Nephron progenitor cell (in vitro differentiated cells): ENCODE data around the gene KRTAP3-2.
A peak's percentile ranks its signal among the peaks of the same experiment; 100 is the strongest.

Experiments used
- DNase-seq: peaks from one replicate; pipeline ENCODE4 v3.0.0; 2021
- H3K27ac Mint-ChIP-seq: 2 replicates; pipeline ENCODE4 v1.8.0; 2021; ENCODE audit warnings: mild to moderate bottlenecking, moderate library complexity, mixed read lengths
- H3K27me3 Mint-ChIP-seq: 2 replicates; pipeline ENCODE4 v1.8.0; 2021; ENCODE audit warnings: mild to moderate bottlenecking, low read depth, mixed read lengths; ENCODE audit not compliant: poor library complexity
- H3K36me3 Mint-ChIP-seq: 2 replicates; pipeline ENCODE4 v1.8.0; 2021; ENCODE audit warnings: low read depth, mixed read lengths
- H3K4me1 Mint-ChIP-seq: 2 replicates; pipeline ENCODE4 v1.8.0; 2021; ENCODE audit warnings: mixed read lengths
- H3K4me3 Mint-ChIP-seq: 2 replicates; pipeline ENCODE4 v1.8.0; 2021; ENCODE audit warnings: mild to moderate bottlenecking, moderate library complexity, mixed read lengths
- H3K9me3 Mint-ChIP-seq: 2 replicates; pipeline ENCODE4 v1.8.0; 2021; ENCODE audit warnings: mild to moderate bottlenecking, moderate library complexity, mixed read lengths
- CTCF ChIP-seq: fragments of 200-600 bp; sonication (generic); IDR thresholded peaks from 2 replicates; pipeline ENCODE4 v1.5.0; 2021; ENCODE audit warnings: antibody characterized with exemption

KRTAP3-2 gene

GRCh38 chr17:40963838-40964237 lies 35.9 kb downstream of the KRTAP3-2 start:
- Mint-ChIP-seq H3K9me3 (peaks cover 5% of the 10 kb centered on the region), H3K27me3 (peaks cover 4% of the 10 kb centered on the region), H3K27ac (no peak overlapping the region), H3K36me3 (no peaks in the 10 kb centered on the region), H3K4me1 (peaks cover 11% of the 10 kb centered on the region), H3K4me3 (no peak overlapping the region)
- no peak for DNase-seq
- peak; percentile 59 for TF ChIP-seq CTCF

GRCh38 chr17:40962059-40962561 lies 37.6 kb downstream of the KRTAP3-2 start:
- Mint-ChIP-seq H3K27me3 (peaks cover 7% of the 10 kb centered on the region), H3K9me3 (peaks cover 5% of the 10 kb centered on the region), H3K27ac (no peak overlapping the region), H3K4me3 (no peak overlapping the region), H3K4me1 (peaks cover 28% of the 10 kb centered on the region), H3K36me3 (no peaks in the 10 kb centered on the region)
- TF ChIP-seq CTCF = no peak
- no peak for DNase-seq

DNA sequence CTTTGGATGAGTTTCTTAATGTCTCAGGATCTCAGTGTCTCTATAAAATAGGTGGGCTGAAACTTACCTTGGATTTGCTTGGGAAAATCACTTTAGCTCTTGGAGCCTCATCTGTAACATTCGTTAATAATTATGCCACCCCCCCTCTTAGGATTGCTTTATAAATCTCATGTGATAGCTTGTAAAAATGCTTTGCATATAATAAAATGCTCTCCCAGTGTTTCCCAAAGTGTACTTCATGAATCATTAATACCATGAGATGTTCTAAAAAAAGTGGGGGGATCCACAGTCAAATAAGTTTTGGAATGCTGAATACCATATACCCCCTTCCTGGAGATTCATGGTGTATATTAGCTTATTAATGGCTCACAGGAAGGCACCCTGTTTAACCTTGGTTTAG lies 38.1 kb downstream of the KRTAP3-2 start:
- DNase-seq = no peak
- Mint-ChIP-seq H3K27ac (no peak overlapping the region), H3K4me3 (no peak overlapping the region), H3K27me3 (peaks cover 7% of the 10 kb centered on the region), H3K4me1 (peaks cover 33% of the 10 kb centered on the region), H3K9me3 (peaks cover 5% of the 10 kb centered on the region), H3K36me3 (no peaks in the 10 kb centered on the region)
- no peak for TF ChIP-seq CTCF

- TF ChIP-seq CTCF = no peak
- H3K36me3 Mint-ChIP-seq = no peaks in the 10 kb centered on the region
- peaks cover 3% of the 10 kb centered on the region for H3K27me3 Mint-ChIP-seq
- peaks cover 5% of the 10 kb centered on the region for H3K9me3 Mint-ChIP-seq
- H3K4me3 Mint-ChIP-seq = no peak overlapping the region
- peaks cover 48% of the 10 kb centered on the region for H3K4me1 Mint-ChIP-seq
- H3K27ac Mint-ChIP-seq = no peak overlapping the region
- no peak for DNase-seq
Measured at GRCh38 chr17:40960144-40960543, 39.6 kb downstream of the KRTAP3-2 start.

DNA sequence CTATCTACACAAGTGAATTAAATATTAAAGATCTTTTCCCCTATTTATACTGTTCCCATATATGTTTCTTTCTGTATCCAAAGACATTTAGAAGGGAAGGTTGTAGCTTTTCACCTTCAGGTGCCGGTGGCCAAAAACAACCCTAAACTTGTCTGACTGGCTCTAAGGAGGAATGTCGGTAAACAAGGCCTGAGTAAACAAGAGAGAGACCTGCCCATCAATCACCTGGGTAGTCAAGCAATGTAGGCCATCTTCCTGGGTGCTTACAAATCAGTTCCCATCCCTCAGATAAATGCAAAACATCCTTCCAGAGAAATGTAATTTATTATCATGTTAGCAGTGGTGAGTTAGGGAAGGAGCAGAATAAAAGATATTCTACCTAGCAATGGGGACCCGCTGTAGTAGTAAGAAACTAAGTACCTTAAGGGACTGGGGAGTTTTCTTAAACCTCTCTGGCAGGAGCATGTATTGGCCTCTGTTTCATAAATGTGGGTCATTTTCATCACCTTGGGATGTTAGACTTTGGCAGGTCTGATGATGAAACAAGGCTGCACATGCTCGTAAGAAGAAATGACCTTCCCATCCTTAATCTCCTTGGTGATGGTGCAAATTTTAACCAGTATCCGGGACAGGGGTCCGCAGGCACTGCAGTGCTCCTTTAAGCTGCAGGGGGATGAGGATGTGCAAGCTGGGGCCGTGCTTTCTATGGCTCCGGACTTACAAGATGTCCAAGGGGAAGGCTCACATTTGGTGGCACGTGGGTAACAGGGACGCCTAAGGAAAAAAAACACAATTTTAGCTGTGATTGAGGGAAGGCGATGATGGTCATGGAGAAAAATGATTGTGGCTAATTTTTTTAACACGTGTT lies 41.4 kb downstream of the KRTAP3-2 start:
- DNase-seq = no peak
- no peak overlapping the region for H3K4me3 Mint-ChIP-seq
- H3K27ac Mint-ChIP-seq = peak overlapping the region; percentile 87
- H3K4me1 Mint-ChIP-seq = peaks cover 58% of the 10 kb centered on the region
- no peaks in the 10 kb centered on the region for H3K9me3 Mint-ChIP-seq
- H3K36me3 Mint-ChIP-seq = no peaks in the 10 kb centered on the region
- H3K27me3 Mint-ChIP-seq = peaks cover 5% of the 10 kb centered on the region
- no peak for TF ChIP-seq CTCF
